Measurements from ENCODE around the gene MYO6.

The MYO6 gene

DNA sequence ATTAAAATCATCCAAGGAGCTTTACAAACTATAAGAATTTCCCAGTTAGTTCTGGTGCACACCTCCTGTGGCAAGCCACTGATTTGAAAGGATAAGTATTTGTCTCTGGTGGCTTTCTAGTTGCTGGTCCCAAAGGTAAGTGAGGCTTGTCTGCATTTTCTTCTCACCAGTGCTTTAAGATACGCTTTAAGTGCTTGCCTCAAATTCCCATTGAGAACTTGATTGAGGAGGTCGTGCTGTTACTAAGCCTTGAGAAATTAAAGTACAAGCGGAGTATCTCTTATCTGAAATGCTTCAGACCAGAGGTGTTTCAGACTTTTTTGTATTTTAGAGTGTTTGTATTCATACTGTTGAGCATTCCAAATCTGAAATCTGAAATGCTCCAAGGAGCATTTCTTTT lies 29.9 kb upstream of the MYO6 start:
- ChIA-PET POLR2A (no interaction called here), CTCF (no interaction called here)
- Histone ChIP-seq H3K36me3 (ENCODE audit: control insufficient read depth in 2 of 2, insufficient read depth in 1 of 2, low read length in 2 of 2) (peaks cover 15 to 21% of the 10 kb centered on the region in 2 experiments; a peak in 2 of 3 replicates), H3K4me3 (ENCODE audit: low read depth, low read length) (no peak overlapping the region), H3K4me1 (ENCODE audit: control insufficient read depth, insufficient read depth, low read length) (no peaks in the 10 kb centered on the region), H3K27ac (ENCODE audit: extremely low read depth, low read depth, low read length) (no peak overlapping the region), H3K9me3 (ENCODE audit: control insufficient read depth, insufficient read depth, low read depth, low read length) (no peaks in the 10 kb centered on the region)
- TF ChIP-seq ZSCAN23 (tag by site-specific recombination; IDR thresholded peaks at IDR 0.05) (no peak), ZNF776 (tag by site-specific recombination; IDR thresholded peaks at IDR 0.05; ENCODE audit: borderline replicate concordance) (no peak), ZNF48 (tag by site-specific recombination; IDR thresholded peaks at IDR 0.05) (no peak), ZNF654 (tag by site-specific recombination; IDR thresholded peaks at IDR 0.05; ENCODE audit: low read depth) (no peak), EGR2 (tag by site-specific recombination; IDR thresholded peaks at IDR 0.05; ENCODE audit: low read depth) (no peak), ZBTB48 (tag by site-specific recombination; IDR thresholded peaks at IDR 0.05) (no peak), ZBTB6 (tag by site-specific recombination; IDR thresholded peaks at IDR 0.05) (no peak), ZNF19 (tag by site-specific recombination; IDR thresholded peaks at IDR 0.05; ENCODE audit: low read depth) (no peak), ZFP69B (tag by site-specific recombination; IDR thresholded peaks at IDR 0.05) (no peak), GLI2 (tag by site-specific recombination; IDR thresholded peaks at IDR 0.05; ENCODE audit: borderline replicate concordance, low read depth) (no peak), TRIM28 (IDR thresholded peaks at IDR 0.05; ENCODE audit: borderline replicate concordance, low read length) (no peak), MYNN (tag by site-specific recombination; IDR thresholded peaks at IDR 0.05; ENCODE audit: borderline replicate concordance) (no peak), SETDB1 (IDR thresholded peaks at IDR 0.05; ENCODE audit: insufficient read length, low read length) (no peak), ZNF621 (tag by site-specific recombination; IDR thresholded peaks at IDR 0.05) (no peak)
- TF ChIP-seq, protein P1, sequence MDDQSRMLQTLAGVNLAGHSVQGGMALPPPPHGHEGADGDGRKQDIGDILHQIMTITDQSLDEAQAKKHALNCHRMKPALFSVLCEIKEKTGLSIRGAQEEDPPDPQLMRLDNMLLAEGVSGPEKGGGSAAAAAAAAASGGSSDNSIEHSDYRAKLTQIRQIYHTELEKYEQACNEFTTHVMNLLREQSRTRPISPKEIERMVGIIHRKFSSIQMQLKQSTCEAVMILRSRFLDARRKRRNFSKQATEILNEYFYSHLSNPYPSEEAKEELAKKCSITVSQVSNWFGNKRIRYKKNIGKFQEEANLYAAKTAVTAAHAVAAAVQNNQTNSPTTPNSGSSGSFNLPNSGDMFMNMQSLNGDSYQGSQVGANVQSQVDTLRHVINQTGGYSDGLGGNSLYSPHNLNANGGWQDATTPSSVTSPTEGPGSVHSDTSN (CRISPR knock-in tag; IDR thresholded peaks at IDR 0.05): no peak
- TF ChIP-seq, protein P2, sequence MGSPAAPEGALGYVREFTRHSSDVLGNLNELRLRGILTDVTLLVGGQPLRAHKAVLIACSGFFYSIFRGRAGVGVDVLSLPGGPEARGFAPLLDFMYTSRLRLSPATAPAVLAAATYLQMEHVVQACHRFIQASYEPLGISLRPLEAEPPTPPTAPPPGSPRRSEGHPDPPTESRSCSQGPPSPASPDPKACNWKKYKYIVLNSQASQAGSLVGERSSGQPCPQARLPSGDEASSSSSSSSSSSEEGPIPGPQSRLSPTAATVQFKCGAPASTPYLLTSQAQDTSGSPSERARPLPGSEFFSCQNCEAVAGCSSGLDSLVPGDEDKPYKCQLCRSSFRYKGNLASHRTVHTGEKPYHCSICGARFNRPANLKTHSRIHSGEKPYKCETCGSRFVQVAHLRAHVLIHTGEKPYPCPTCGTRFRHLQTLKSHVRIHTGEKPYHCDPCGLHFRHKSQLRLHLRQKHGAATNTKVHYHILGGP (tag by site-specific recombination; IDR thresholded peaks at IDR 0.05): no peak

DNA sequence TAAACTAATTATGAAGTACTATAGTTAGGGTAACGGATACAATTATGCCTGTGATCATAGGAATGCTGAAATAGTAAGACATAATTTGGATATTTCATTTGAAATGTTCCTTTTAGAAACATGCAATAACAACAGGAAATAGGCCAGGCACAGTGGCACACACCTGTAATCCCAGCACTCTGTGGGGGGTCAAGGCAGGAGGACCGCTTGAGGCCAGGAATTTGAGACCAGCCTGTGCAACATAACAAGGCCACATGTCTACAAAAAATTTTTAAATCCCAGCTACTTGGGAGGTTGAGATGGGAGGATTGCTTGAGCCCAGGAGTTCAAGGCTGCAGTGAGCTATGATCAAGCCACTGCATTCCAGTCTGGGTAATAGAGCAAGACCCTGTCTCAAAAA lies 25.7 kb upstream of the MYO6 start:
- Histone ChIP-seq H3K4me1 (ENCODE audit: control insufficient read depth, insufficient read depth, low read length) (no peaks in the 10 kb centered on the region), H3K4me3 (ENCODE audit: low read depth, low read length) (no peak overlapping the region), H3K9me3 (ENCODE audit: control insufficient read depth, insufficient read depth, low read depth, low read length) (no peaks in the 10 kb centered on the region), H3K27ac (ENCODE audit: extremely low read depth, low read depth, low read length) (no peak overlapping the region), H3K36me3 (ENCODE audit: control insufficient read depth in 2 of 2, insufficient read depth in 1 of 2, low read length in 2 of 2) (no peaks in the 10 kb centered on the region)
- ChIA-PET CTCF (interaction anchor here (0.7 to 1.0 kb wide), 2 partner anchors 50 to 152 kb away, joined by 3 to 6 read pairs; no protein-coding TSS in a partner anchor), POLR2A (interaction anchor here (0.6 to 0.7 kb wide), 2 partner anchors 117 to 483 kb away, joined by 3 read pairs; no protein-coding TSS in a partner anchor)
- TF ChIP-seq RBAK (tag by site-specific recombination; IDR thresholded peaks at IDR 0.05): no peak
- TF ChIP-seq SETDB1 (IDR thresholded peaks at IDR 0.05; ENCODE audit: insufficient read length, low read length): no peak
- TF ChIP-seq GLIS1 (tag by site-specific recombination; IDR thresholded peaks at IDR 0.05): peak; percentile 78

- Histone ChIP-seq H3K9me3 (ENCODE audit: control insufficient read depth, insufficient read depth, low read depth, low read length) (no peaks in the 10 kb centered on the region), H3K4me3 (ENCODE audit: low read depth, low read length) (no peak overlapping the region), H3K4me1 (ENCODE audit: control insufficient read depth, insufficient read depth, low read length) (no peaks in the 10 kb centered on the region), H3K36me3 (ENCODE audit: control insufficient read depth in 2 of 2, insufficient read depth in 1 of 2, low read length in 2 of 2) (no peaks in the 10 kb centered on the region), H3K27ac (ENCODE audit: extremely low read depth, low read depth, low read length) (no peak overlapping the region)
- ChIA-PET POLR2A (no interaction called here), CTCF (no interaction called here)
- TF ChIP-seq GLI4 (tag by site-specific recombination; IDR thresholded peaks at IDR 0.05): no peak
- TF ChIP-seq ZNF146 (tag by site-specific recombination; IDR thresholded peaks at IDR 0.05): no peak
- TF ChIP-seq PATZ1 (tag by site-specific recombination; IDR thresholded peaks at IDR 0.05): no peak
- no peak for TF ChIP-seq ZNF335 (tag by site-specific recombination; conservative IDR thresholded peaks at IDR 0.05)
- TF ChIP-seq, protein P3, sequence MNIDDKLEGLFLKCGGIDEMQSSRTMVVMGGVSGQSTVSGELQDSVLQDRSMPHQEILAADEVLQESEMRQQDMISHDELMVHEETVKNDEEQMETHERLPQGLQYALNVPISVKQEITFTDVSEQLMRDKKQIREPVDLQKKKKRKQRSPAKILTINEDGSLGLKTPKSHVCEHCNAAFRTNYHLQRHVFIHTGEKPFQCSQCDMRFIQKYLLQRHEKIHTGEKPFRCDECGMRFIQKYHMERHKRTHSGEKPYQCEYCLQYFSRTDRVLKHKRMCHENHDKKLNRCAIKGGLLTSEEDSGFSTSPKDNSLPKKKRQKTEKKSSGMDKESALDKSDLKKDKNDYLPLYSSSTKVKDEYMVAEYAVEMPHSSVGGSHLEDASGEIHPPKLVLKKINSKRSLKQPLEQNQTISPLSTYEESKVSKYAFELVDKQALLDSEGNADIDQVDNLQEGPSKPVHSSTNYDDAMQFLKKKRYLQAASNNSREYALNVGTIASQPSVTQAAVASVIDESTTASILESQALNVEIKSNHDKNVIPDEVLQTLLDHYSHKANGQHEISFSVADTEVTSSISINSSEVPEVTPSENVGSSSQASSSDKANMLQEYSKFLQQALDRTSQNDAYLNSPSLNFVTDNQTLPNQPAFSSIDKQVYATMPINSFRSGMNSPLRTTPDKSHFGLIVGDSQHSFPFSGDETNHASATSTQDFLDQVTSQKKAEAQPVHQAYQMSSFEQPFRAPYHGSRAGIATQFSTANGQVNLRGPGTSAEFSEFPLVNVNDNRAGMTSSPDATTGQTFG (tag by site-specific recombination; IDR thresholded peaks at IDR 0.05; ENCODE audit: borderline replicate concordance): no peak
- TF ChIP-seq FEZF1 (tag by site-specific recombination; IDR thresholded peaks at IDR 0.05): no peak
These were observed 21.8 kb upstream of the MYO6 start for GRCh38 chr6:75727206-75727605.
